IMR-90 (cell line): ENCODE results near the gene MOSPD3. TPM values are rescaled to one million over a fixed set of nuclear protein-coding genes. Genes with fewer than 3 reads are reported as not detected.

Experiments
- ATAC-seq: fragments of 200-7000 bp; cut with Tn5 transposase; 2 replicates; pipeline ENCODE4 v1.9.1; 2020; ENCODE audit warnings: low read depth, mild to moderate bottlenecking, moderate library complexity
- BruUV-seq: library from RNA; stranded (reverse); fragments of 400-500 nt; replicated peaks from 2 replicates; lab custom pipeline; 2021; lab: Mats Ljungman, UMichigan
- CTCF ChIA-PET: fragments of 300-600 bp; formaldehyde crosslinking; extraction: SDS; loops from one replicate; lab custom pipeline; 2021; ENCODE audit warnings: antibody characterized with exemption; lab: Yijun Ruan, JAX
- POLR2A ChIA-PET: fragments of 300-600 bp; sonication (Branson Sonifier 250); formaldehyde crosslinking; loops from one replicate; lab custom pipeline; 2022; ENCODE audit warnings: antibody characterized with exemption; ENCODE audit not compliant: unreplicated experiment; lab: Charles Lee
- DNase-seq: peaks from one replicate; pipeline ENCODE4 v3.0.0; 2013
- H2AFZ ChIP-seq: replicated peaks from 2 replicates; pipeline ENCODE3; 2013; ENCODE audit warnings: low read length, mild to moderate bottlenecking; ENCODE audit not compliant: poor library complexity
- H2AK5ac ChIP-seq: 2 replicates; pipeline ENCODE4 v1.6.1; 2013; ENCODE audit warnings: low read depth, low read length, inconsistent platforms
- H2AK9ac ChIP-seq: replicated peaks from 2 replicates; pipeline ENCODE3; 2013; ENCODE audit warnings: mild to moderate bottlenecking, low read depth, low read length, moderate library complexity; ENCODE audit not compliant: poor library complexity
- H2BK120ac ChIP-seq: 2 replicates; pipeline ENCODE4 v1.6.1; 2013; ENCODE audit warnings: low read depth, low read length, inconsistent platforms
- H2BK15ac ChIP-seq: 3 replicates; pipeline ENCODE4 v1.6.1; 2013; ENCODE audit warnings: low read depth, low read length, inconsistent platforms
- H2BK20ac ChIP-seq: 2 replicates; pipeline ENCODE4 v1.6.1; 2013; ENCODE audit warnings: low read depth, mild to moderate bottlenecking, inconsistent platforms, low read length, moderate library complexity
- H2BK5ac ChIP-seq: 2 replicates; pipeline ENCODE4 v1.6.1; 2013; ENCODE audit warnings: mild to moderate bottlenecking, low read depth, low read length, inconsistent platforms; ENCODE audit not compliant: poor library complexity, severe bottlenecking
- H3K14ac ChIP-seq: replicated peaks from 2 replicates; pipeline ENCODE4 v1.6.1; 2013; ENCODE audit warnings: low read depth, low read length, inconsistent platforms
- H3K18ac ChIP-seq: 2 replicates; pipeline ENCODE4 v1.6.1; 2013; ENCODE audit warnings: low read depth, low read length, control low read depth
- H3K23ac ChIP-seq: 2 replicates; pipeline ENCODE4 v1.6.1; 2013; ENCODE audit warnings: low read depth, low read length, inconsistent platforms
- H3K27ac ChIP-seq: 2 replicates; pipeline ENCODE4 v1.5.1; 2013; ENCODE audit warnings: mild to moderate bottlenecking, control low read depth, low read length; ENCODE audit not compliant: insufficient read depth
- H3K27me3 ChIP-seq: 2 replicates; pipeline ENCODE4 v1.6.1; 2013; ENCODE audit warnings: low read length; ENCODE audit not compliant: control insufficient read depth, insufficient read depth
- H3K36me3 ChIP-seq: 2 replicates; pipeline ENCODE4 v1.6.1; 2013; ENCODE audit warnings: low read length, mixed read lengths; ENCODE audit not compliant: control insufficient read depth, insufficient read depth
- H3K4ac ChIP-seq: 2 replicates; pipeline ENCODE4 v1.6.1; 2013; ENCODE audit warnings: low read depth, low read length, inconsistent platforms
- H3K4me1 ChIP-seq: 2 replicates; pipeline ENCODE4 v1.6.1; 2013; ENCODE audit warnings: low read length, mixed read lengths; ENCODE audit not compliant: control insufficient read depth, insufficient read depth
- H3K4me2 ChIP-seq: 2 replicates; pipeline ENCODE4 v1.6.1; 2013; ENCODE audit warnings: low read depth, mild to moderate bottlenecking, control low read depth, low read length, moderate library complexity
- H3K4me3 ChIP-seq: 2 replicates; pipeline ENCODE4 v1.5.1; 2013; ENCODE audit warnings: low read depth, mild to moderate bottlenecking, control low read depth, low read length, moderate library complexity; ENCODE audit not compliant: insufficient read depth
- H3K56ac ChIP-seq: 2 replicates; pipeline ENCODE4 v1.6.1; 2013; ENCODE audit warnings: low read length, inconsistent platforms; ENCODE audit not compliant: insufficient read depth; ENCODE audit errors: extremely low read depth
- H3K79me1 ChIP-seq, 2 experiments: 2 replicates each; pipeline ENCODE4 v1.6.1; 2013; ENCODE audit warnings: low read length in 2 of 2, inconsistent platforms in 1 of 2, low read depth in 1 of 2
- H3K9ac ChIP-seq: 2 replicates; pipeline ENCODE4 v1.6.1; 2013; ENCODE audit warnings: low read depth, low read length, control low read depth
- H3K9me1 ChIP-seq: 2 replicates; pipeline ENCODE4 v1.6.1; 2013; ENCODE audit warnings: low read length, inconsistent platforms; ENCODE audit not compliant: insufficient read depth
- H3K9me3 ChIP-seq: 2 replicates; pipeline ENCODE4 v1.6.1; 2013; ENCODE audit warnings: low read length; ENCODE audit not compliant: control insufficient read depth, insufficient read depth
- H4K20me1 ChIP-seq: 2 replicates; pipeline ENCODE4 v1.6.1; 2013; ENCODE audit warnings: low read length, inconsistent platforms; ENCODE audit not compliant: insufficient read depth
- H4K5ac ChIP-seq: 2 replicates; pipeline ENCODE4 v1.6.1; 2013; ENCODE audit warnings: mild to moderate bottlenecking, low read depth, low read length, control low read depth
- H4K8ac ChIP-seq, 2 experiments: 2 replicates each; pipeline ENCODE4 v1.6.1; 2013; ENCODE audit warnings: low read depth in 2 of 2, low read length in 2 of 2, control low read depth in 1 of 2, inconsistent platforms in 1 of 2
- H4K91ac ChIP-seq: 2 replicates; pipeline ENCODE4 v1.6.1; 2013; ENCODE audit warnings: low read depth, low read length, inconsistent platforms; ENCODE audit not compliant: insufficient read depth
- BHLHE40 ChIP-seq: fragments of 150-350 bp; IDR thresholded peaks from 2 replicates; pipeline ENCODE4 v1.6.1; 2016; ENCODE audit warnings: mild to moderate bottlenecking, low read depth, low read length
- CEBPB ChIP-seq: IDR thresholded peaks from 2 replicates; pipeline ENCODE4 v1.6.1; 2012; ENCODE audit warnings: low read depth, low read length, improper control_type of control experiment
- CHD1 ChIP-seq: IDR thresholded peaks from 2 replicates; pipeline ENCODE4 v1.6.1; 2012; ENCODE audit warnings: low read depth, low read length, improper control_type of control experiment
- MAFK ChIP-seq: IDR thresholded peaks from 2 replicates; pipeline ENCODE4 v1.6.1; 2012; ENCODE audit warnings: low read depth, low read length, improper control_type of control experiment
- RFX5 ChIP-seq: IDR thresholded peaks from 2 replicates; pipeline ENCODE4 v1.8.0; 2012; ENCODE audit warnings: low read depth, mild to moderate bottlenecking, low read length, moderate library complexity
- WGBS, 2 experiments: methylation state at CpG; one replicate each; pipeline versions ENCODE4 v1.1.5 to v1.1.7; 2013; ENCODE audit warnings: missing lambda C conversion rate in 2 of 2; ENCODE audit not compliant: insufficient read length in 1 of 2; ENCODE audit errors: extremely low coverage in 2 of 2; 5-methylcytosine and 5-hydroxymethylcytosine counted together
- dilution Hi-C: fragments of 300-500 bp; cut with HindIII; formaldehyde crosslinking; loops from one replicate; pipeline ENCODE4 v1.14.3; 2018; ENCODE audit warnings: low sequenced_read_pairs; ENCODE audit not compliant: unreplicated experiment
- in situ Hi-C: fragments of 300-500 bp; cut with MboI; formaldehyde crosslinking; loops from 3 replicates; pipeline ENCODE4 v1.14.3; 2019; ENCODE audit warnings: low sequenced_read_pairs, inconsistent platforms, mixed read lengths
- intact Hi-C: fragments of 100-400 bp; cut with micrococcal nuclease; formaldehyde crosslinking; loops from 2 replicates; pipeline ENCODE4 v1.10.0; 2022
- polyA plus RNA-seq, 3 experiments: library from polyadenylated mRNA; depleted of rRNA; stranded (reverse); fragments of >200 nt; gene quantifications; 2 replicates each; pipeline ENCODE4 v1.2.3, GENCODE V29; 2012; ENCODE audit warnings: low replicate concordance in 1 of 3
- total RNA-seq: library from RNA; depleted of rRNA; stranded (reverse); fragments of >200 nt; gene quantifications from 2 replicates; pipeline ENCODE4 v1.2.3, GENCODE V29; 2012

MOSPD3 gene
- total and polyA plus RNA-seq, 2 of the 4 experiments (the other 2 are of a cell fraction) = 2.3 to 30.0 TPM

DNA sequence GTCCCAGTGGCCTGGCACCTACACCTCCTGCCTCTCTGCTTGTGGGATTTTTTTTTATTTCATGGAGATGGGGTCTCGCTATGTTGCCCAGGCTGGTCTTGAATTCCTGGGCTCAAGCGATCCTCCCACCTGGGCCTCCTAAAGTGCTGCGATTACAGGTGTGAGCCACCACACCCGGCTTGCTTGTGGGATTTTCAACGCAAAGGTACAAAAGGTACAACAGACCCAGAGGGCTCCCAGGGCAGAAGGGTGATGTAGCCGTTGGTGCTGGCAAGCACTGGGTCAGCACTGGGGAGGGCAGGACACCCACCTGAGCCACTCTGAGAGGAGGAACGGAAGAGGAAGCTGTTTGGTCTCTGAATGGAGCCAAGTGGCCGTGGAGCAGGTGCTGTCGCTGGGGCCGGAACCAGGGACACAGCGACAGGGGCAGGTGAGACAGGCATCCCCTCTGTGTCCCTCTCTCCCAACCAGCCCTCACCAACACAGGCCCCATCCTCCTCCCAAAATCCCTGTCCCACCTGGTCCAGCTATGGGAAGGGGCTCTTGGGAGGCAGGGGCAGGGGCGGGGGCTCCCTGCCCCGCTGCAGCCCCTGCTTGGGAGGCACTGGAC, 35.9 kb upstream of the MOSPD3 start:
- Histone ChIP-seq H3K27me3 (no peaks in the 10 kb centered on the region), H3K27ac (no peak overlapping the region), H3K18ac (no peak overlapping the region), H3K9me1 (peaks cover 5% of the 10 kb centered on the region), H3K4me3 (no peak overlapping the region), H2BK120ac (no peak overlapping the region), H3K4me1 (no peaks in the 10 kb centered on the region), H3K79me1 (peaks cover 11 to 29% of the 10 kb centered on the region in 2 experiments), H4K8ac (no peak overlapping the region), H4K5ac (no peak overlapping the region), H3K4ac (no peak overlapping the region), H3K23ac (no peak overlapping the region), H3K9me3 (no peaks in the 10 kb centered on the region), H3K9ac (no peak overlapping the region), H3K4me2 (no peak overlapping the region), H4K20me1 (peaks cover 13% of the 10 kb centered on the region; the same call in 1 of the 2 replicates), H3K14ac (no peak overlapping the region), H2AK9ac (no peak overlapping the region), H2BK20ac (no peak overlapping the region), H4K91ac (no peak overlapping the region), H2AK5ac (no peak overlapping the region), H3K36me3 (peaks cover 66% of the 10 kb centered on the region), H3K56ac (no peak overlapping the region), H2AFZ (no peak overlapping the region), H2BK15ac (no peak overlapping the region), H2BK5ac (no peak overlapping the region)
- no peak for TF ChIP-seq BHLHE40
- no peak for TF ChIP-seq CHD1
- TF ChIP-seq CEBPB = no peak
- TF ChIP-seq MAFK = no peak
- TF ChIP-seq RFX5 = no peak
- ATAC-seq (no peak), DNase-seq (no peak)
- dilution Hi-C loops = no loop called here
- in situ Hi-C loops = loop anchor here (25.0 kb wide), 1 partner anchor 286 kb away; the partner anchor contains the start of genes SLC12A9 and TRIP6
- POLR2A ChIA-PET = interaction anchor here (0.6 kb wide), 1 partner anchor 661 kb away, joined by 5 read pairs; the partner anchor contains the start of gene CLDN15
- 95% methylated on average over 5 of the region's 13 CpGs; no CpG with 5 or more reads in 1 of the 2 experiments for WGBS, 2 experiments
- intact Hi-C loops = no loop called here
- no TSS peak for BruUV-seq
- CTCF ChIA-PET = no interaction called here
